T-helper 2 cell treated with Interferon-gamma antibody and Interleukin-4, amounts not matched to agents 5 μg/mL and 100 μg/mL, for 36 hours (primary cell): ENCODE results near the gene FFAR1.
"Not testable (repeated sequence)": the region's sequence is repeated elsewhere in the genome, so short reads cannot be mapped to it uniquely, and the experiment has no call there.

Source experiments
- DNase-seq: peaks from one replicate; pipeline ENCODE4 v3.0.0; 2021; ENCODE audit warnings: low spot score
- H3K27ac Mint-ChIP-seq: one replicate; pipeline ENCODE4 v1.8.0; 2021; ENCODE audit warnings: mild to moderate bottlenecking, mixed read lengths
- H3K27me3 Mint-ChIP-seq: one replicate; pipeline ENCODE4 v1.8.0; 2021; ENCODE audit warnings: low read depth, mixed read lengths
- H3K36me3 Mint-ChIP-seq: one replicate; pipeline ENCODE4 v1.8.0; 2021; ENCODE audit warnings: low read depth, mixed read lengths
- H3K4me1 Mint-ChIP-seq: one replicate; pipeline ENCODE4 v1.8.0; 2021; ENCODE audit warnings: low read depth, mixed read lengths
- H3K4me3 Mint-ChIP-seq: one replicate; pipeline ENCODE4 v1.8.0; 2022; ENCODE audit warnings: mild to moderate bottlenecking, moderate library complexity, mixed read lengths
- H3K9me3 Mint-ChIP-seq: one replicate; pipeline ENCODE4 v1.8.0; 2021; ENCODE audit warnings: mixed read lengths

The FFAR1 gene

GRCh38 chr19:35369522-35369921 lies 21.8 kb downstream of the FFAR1 start:
- peaks cover 24% of the 10 kb centered on the region for H3K27me3 Mint-ChIP-seq
- H3K4me1 Mint-ChIP-seq: no peaks in the 10 kb centered on the region
- DNase-seq: no peak
- no peaks in the 10 kb centered on the region for H3K9me3 Mint-ChIP-seq
- H3K36me3 Mint-ChIP-seq: no peaks in the 10 kb centered on the region
- H3K4me3 Mint-ChIP-seq: no peak overlapping the region
- H3K27ac Mint-ChIP-seq: no peak overlapping the region

- Mint-ChIP-seq H3K4me3 (no peak within 1 kb of the TSS), H3K27me3 (peaks cover 20% of the 10 kb centered on the region), H3K27ac (no peak within 1 kb of the TSS), H3K9me3 (no peaks in the 10 kb centered on the region), H3K36me3 (no peaks in the 10 kb centered on the region), H3K4me1 (peaks cover 3% of the 10 kb centered on the region)
- DNase-seq: no peak
Observed at GRCh38 chr19:35370722-35371121, 23.0 kb downstream of the FFAR1 start, which contains the start of gene GPR42. Gene GPR42, plus strand, starts transcription at chr19:35371068. Its CDS starts 292 bp downstream, at chr19:35371360.

GRCh38 chr19:35373492-35373891 lies 25.8 kb downstream of the FFAR1 start:
- peaks cover 8% of the 10 kb centered on the region for H3K4me1 Mint-ChIP-seq
- no peak overlapping the region for H3K27ac Mint-ChIP-seq
- peaks cover 10% of the 10 kb centered on the region for H3K27me3 Mint-ChIP-seq
- H3K4me3 Mint-ChIP-seq: no peak overlapping the region
- no peaks in the 10 kb centered on the region for H3K9me3 Mint-ChIP-seq
- H3K36me3 Mint-ChIP-seq: no peaks in the 10 kb centered on the region
- DNase-seq: no peak

GRCh38 chr19:35374031-35374430 lies 26.3 kb downstream of the FFAR1 start:
- not testable (repeated sequence) for H3K9me3 Mint-ChIP-seq, DNase-seq, H3K4me1 Mint-ChIP-seq, H3K4me3 Mint-ChIP-seq, H3K27ac Mint-ChIP-seq, H3K36me3 Mint-ChIP-seq, H3K27me3 Mint-ChIP-seq

GRCh38 chr19:35375505-35376307 lies 28.0 kb downstream of the FFAR1 start:
- Mint-ChIP-seq H3K4me3 (no peak overlapping the region), H3K9me3 (no peaks in the 10 kb centered on the region), H3K27ac (no peak overlapping the region), H3K27me3 (peaks cover 9% of the 10 kb centered on the region), H3K4me1 (peaks cover 8% of the 10 kb centered on the region), H3K36me3 (no peaks in the 10 kb centered on the region)
- DNase-seq: no peak

GRCh38 chr19:35377656-35378055 lies 30.0 kb downstream of the FFAR1 start:
- H3K27me3 Mint-ChIP-seq: peaks cover 13% of the 10 kb centered on the region
- H3K27ac Mint-ChIP-seq: no peak overlapping the region
- no peaks in the 10 kb centered on the region for H3K36me3 Mint-ChIP-seq
- no peaks in the 10 kb centered on the region for H3K9me3 Mint-ChIP-seq
- H3K4me3 Mint-ChIP-seq: no peak overlapping the region
- peaks cover 10% of the 10 kb centered on the region for H3K4me1 Mint-ChIP-seq
- no peak for DNase-seq

GRCh38 chr19:35378356-35378755 lies 30.7 kb downstream of the FFAR1 start:
- no peaks in the 10 kb centered on the region for H3K9me3 Mint-ChIP-seq
- H3K4me3 Mint-ChIP-seq: no peak overlapping the region
- H3K4me1 Mint-ChIP-seq: peaks cover 10% of the 10 kb centered on the region
- peaks cover 13% of the 10 kb centered on the region for H3K27me3 Mint-ChIP-seq
- H3K36me3 Mint-ChIP-seq: no peaks in the 10 kb centered on the region
- no peak overlapping the region for H3K27ac Mint-ChIP-seq
- DNase-seq: no peak

- H3K36me3 Mint-ChIP-seq, H3K4me3 Mint-ChIP-seq, DNase-seq, H3K9me3 Mint-ChIP-seq, H3K27ac Mint-ChIP-seq: not testable (repeated sequence)
- Mint-ChIP-seq H3K4me1 (peaks cover 10% of the 10 kb centered on the region), H3K27me3 (peaks cover 13% of the 10 kb centered on the region)
Observed at GRCh38 chr19:35379545-35379944, 31.8 kb downstream of the FFAR1 start.

- Mint-ChIP-seq H3K9me3 (peaks cover 4% of the 10 kb centered on the region), H3K4me1 (peaks cover 8% of the 10 kb centered on the region), H3K27me3 (peaks cover 13% of the 10 kb centered on the region), H3K36me3 (peaks cover 2% of the 10 kb centered on the region), H3K4me3 (no peak overlapping the region), H3K27ac (no peak overlapping the region)
- DNase-seq: no peak
Observed at GRCh38 chr19:35379992-35380391, 32.3 kb downstream of the FFAR1 start.

GRCh38 chr19:35380450-35381124 lies 32.9 kb downstream of the FFAR1 start:
- Mint-ChIP-seq H3K27me3 (peaks cover 13% of the 10 kb centered on the region), H3K4me3 (no peak overlapping the region), H3K4me1 (peaks cover 8% of the 10 kb centered on the region), H3K27ac (no peak overlapping the region), H3K9me3 (peaks cover 4% of the 10 kb centered on the region), H3K36me3 (peaks cover 2% of the 10 kb centered on the region)
- no peak for DNase-seq

- Mint-ChIP-seq H3K27me3 (peaks cover 13% of the 10 kb centered on the region), H3K36me3 (peaks cover 2% of the 10 kb centered on the region), H3K9me3 (peaks cover 5% of the 10 kb centered on the region), H3K27ac (no peak overlapping the region), H3K4me3 (no peak overlapping the region), H3K4me1 (peaks cover 5% of the 10 kb centered on the region)
- DNase-seq: no peak
Observed at GRCh38 chr19:35381318-35381717, 33.6 kb downstream of the FFAR1 start.

- DNase-seq: no peak
- Mint-ChIP-seq H3K9me3 (peaks cover 12% of the 10 kb centered on the region), H3K27ac (no peak overlapping the region), H3K36me3 (peaks cover 2% of the 10 kb centered on the region), H3K27me3 (peaks cover 13% of the 10 kb centered on the region), H3K4me3 (no peak overlapping the region), H3K4me1 (peaks cover 5% of the 10 kb centered on the region)
Observed at GRCh38 chr19:35381926-35382325, 34.2 kb downstream of the FFAR1 start.

GRCh38 chr19:35383536-35383935 lies 35.8 kb downstream of the FFAR1 start:
- Mint-ChIP-seq H3K27me3 (peaks cover 10% of the 10 kb centered on the region), H3K36me3 (peaks cover 2% of the 10 kb centered on the region), H3K9me3 (peaks cover 15% of the 10 kb centered on the region), H3K4me3 (no peak overlapping the region), H3K27ac (no peak overlapping the region), H3K4me1 (peaks cover 2% of the 10 kb centered on the region)
- DNase-seq: no peak

GRCh38 chr19:35388277-35389054 lies 40.8 kb downstream of the FFAR1 start:
- Mint-ChIP-seq H3K9me3 (peaks cover 15% of the 10 kb centered on the region), H3K27ac (no peak overlapping the region), H3K36me3 (peaks cover 2% of the 10 kb centered on the region), H3K4me3 (no peak overlapping the region), H3K4me1 (no peaks in the 10 kb centered on the region), H3K27me3 (no peaks in the 10 kb centered on the region)
- no peak for DNase-seq
